OCI-LY7 (cell line): ENCODE results near the gene RPL13. TPM values are rescaled to one million over a fixed set of nuclear protein-coding genes. Genes with fewer than 3 reads are reported as not detected.

Source experiments
- BruUV-seq: library from RNA; stranded (reverse); fragments of 400-500 nt; replicated peaks from 2 replicates; lab custom pipeline; 2021; lab: Mats Ljungman, UMichigan
- CTCF ChIA-PET: fragments of 300-600 bp; sonication (Branson Sonifier 250); formaldehyde crosslinking; loops from one replicate; lab custom pipeline; 2022; ENCODE audit warnings: antibody characterized with exemption; ENCODE audit not compliant: unreplicated experiment; lab: Charles Lee
- POLR2A ChIA-PET: fragments of 300-600 bp; sonication (Branson Sonifier 250); formaldehyde crosslinking; loops from one replicate; lab custom pipeline; 2022; ENCODE audit warnings: antibody characterized with exemption; lab: Charles Lee
- DNase-seq: peaks from one replicate; pipeline ENCODE4 v3.0.0-alpha.2; 2015; ENCODE audit warnings: low spot score
- H2AFZ ChIP-seq: fragments of 200-600 bp; sonication (generic), shearing (Covaris generic); 2 replicates; pipeline ENCODE4 v1.6.1; 2014; ENCODE audit warnings: mild to moderate bottlenecking, antibody characterized with exemption, low read length, moderate library complexity
- H3K27ac ChIP-seq: fragments of 200-600 bp; sonication (generic); 2 replicates; pipeline ENCODE4 v1.5.1; 2014; ENCODE audit warnings: mixed run types, low read depth, mild to moderate bottlenecking, moderate library complexity, low read length, inconsistent platforms; ENCODE audit not compliant: poor library complexity, severe bottlenecking
- H3K36me3 ChIP-seq: fragments of 200-600 bp; sonication (generic); 2 replicates; pipeline ENCODE4 v1.6.1; 2014; ENCODE audit warnings: mild to moderate bottlenecking, antibody characterized with exemption, low read length, moderate library complexity, mixed read lengths; ENCODE audit not compliant: insufficient read depth
- H3K4me1 ChIP-seq: fragments of 200-600 bp; sonication (generic); 2 replicates; pipeline ENCODE4 v1.5.1; 2014; ENCODE audit warnings: mild to moderate bottlenecking, low read length; ENCODE audit not compliant: insufficient read depth, poor library complexity, severe bottlenecking
- H3K4me2 ChIP-seq: fragments of 200-600 bp; sonication (generic); 2 replicates; pipeline ENCODE4 v1.6.1; 2014; ENCODE audit warnings: mild to moderate bottlenecking, low read length
- H3K4me3 ChIP-seq: fragments of 200-600 bp; sonication (generic); 2 replicates; pipeline ENCODE4 v1.5.1; 2014; ENCODE audit warnings: mild to moderate bottlenecking, low read depth, low read length; ENCODE audit not compliant: poor library complexity, severe bottlenecking
- H3K79me2 ChIP-seq: fragments of 200-600 bp; sonication (generic); 2 replicates; pipeline ENCODE4 v1.6.1; 2016; ENCODE audit warnings: low read depth, mild to moderate bottlenecking, low read length, moderate library complexity, mixed read lengths; ENCODE audit not compliant: insufficient read depth
- H3K9me2 ChIP-seq: fragments of 200-600 bp; sonication (generic); 2 replicates; pipeline ENCODE4 v1.6.1; 2016; ENCODE audit warnings: mild to moderate bottlenecking, low read length, mixed read lengths; ENCODE audit not compliant: insufficient read depth
- H3K9me3 ChIP-seq: fragments of 200-600 bp; sonication (generic); 2 replicates; pipeline ENCODE4 v1.6.1; 2014; ENCODE audit warnings: mild to moderate bottlenecking, mixed run types, low read length, mixed read lengths
- H4K20me1 ChIP-seq: fragments of 200-600 bp; sonication (generic); 2 replicates; pipeline ENCODE4 v1.6.1; 2014; ENCODE audit warnings: mild to moderate bottlenecking, antibody characterized with exemption, low read length, moderate library complexity, mixed read lengths; ENCODE audit not compliant: insufficient read depth
- CTCF ChIP-seq: fragments of 200-600 bp; sonication (generic); conservative IDR thresholded peaks from 2 replicates; pipeline ENCODE4 v1.5.1; 2014; ENCODE audit warnings: mild to moderate bottlenecking, antibody characterized with exemption, low read length, moderate library complexity, mixed read lengths
- EZH2phosphoT487 ChIP-seq: fragments of 200-600 bp; sonication (generic); IDR thresholded peaks from 2 replicates; pipeline ENCODE4 v1.6.1; 2018; ENCODE audit warnings: low read depth, borderline replicate concordance, mild to moderate bottlenecking, mixed run types, antibody characterized with exemption, low read length, moderate library complexity, mixed read lengths
- intact Hi-C: fragments of 100-400 bp; cut with micrococcal nuclease; formaldehyde crosslinking; loops from one replicate; pipeline ENCODE4 v1.10.0; 2022; ENCODE audit not compliant: unreplicated experiment
- total RNA-seq, 2 experiments: library from RNA; depleted of rRNA in 1 of 2; stranded (reverse); fragments of >200 nt in 1 of 2; shearing (Covaris generic) in 1 of 2; gene quantifications; 2 replicates each; pipeline ENCODE4 v1.2.3, GENCODE V29; 2014 to 2022

The RPL13 gene
- total RNA-seq, 2 experiments from 2014 or later, result 2,928 to 9,791 TPM

DNA sequence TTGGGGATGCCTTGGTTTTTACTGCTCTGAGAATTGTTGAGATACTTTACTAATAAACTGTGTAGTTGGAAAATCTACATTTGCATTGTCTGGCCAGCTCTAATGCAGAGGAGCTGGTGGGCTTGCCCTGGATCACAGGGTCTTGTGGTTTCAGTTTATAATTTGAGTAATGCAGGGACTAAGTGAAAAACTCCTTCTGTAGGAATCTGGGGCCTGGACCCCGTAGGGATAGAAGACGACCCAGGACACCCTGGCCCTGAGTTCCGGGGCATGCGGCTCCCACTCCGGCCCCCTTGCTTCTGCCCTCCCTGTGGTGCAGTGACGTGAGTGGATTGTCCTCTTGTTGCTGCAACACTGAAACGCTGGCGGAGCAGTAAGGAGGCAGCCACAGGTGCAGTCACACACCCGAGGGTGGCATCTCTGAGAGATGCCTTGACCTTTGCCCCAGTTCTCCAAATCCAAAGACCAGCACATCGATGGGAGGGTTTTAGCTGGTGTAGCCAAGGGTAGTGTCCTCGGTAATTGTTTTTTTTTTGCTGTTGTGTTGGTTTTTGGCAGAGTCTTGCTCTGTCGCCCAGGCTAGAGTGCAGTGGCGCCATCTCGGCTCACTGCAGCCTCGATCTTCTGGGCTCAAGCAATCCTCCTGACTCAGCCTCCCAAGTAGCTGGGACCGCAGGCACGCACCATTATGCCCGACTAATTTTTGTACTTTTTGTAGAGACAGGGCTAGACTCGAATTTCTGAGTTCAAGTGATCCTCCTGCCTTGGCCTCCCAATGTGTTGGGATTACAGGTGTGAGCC lies 2.6 kb upstream of the RPL13 start:
- H2AFZ ChIP-seq, result no peak overlapping the region
- peaks cover 59% of the 10 kb centered on the region for H3K36me3 ChIP-seq
- no peaks in the 10 kb centered on the region for H3K9me3 ChIP-seq
- DNase-seq, result no peak
- H3K79me2 ChIP-seq, result peaks cover 24% of the 10 kb centered on the region
- H3K4me3 ChIP-seq, result no peak overlapping the region
- H3K27ac ChIP-seq, result no peak overlapping the region
- TF ChIP-seq CTCF (peak; percentile 28; the same call in 1 of the 2 replicates), EZH2phosphoT487 (no peak)
- H4K20me1 ChIP-seq, result peaks cover 16% of the 10 kb centered on the region
- no peaks in the 10 kb centered on the region for H3K9me2 ChIP-seq
- POLR2A ChIA-PET, result no interaction called here
- intact Hi-C loops, result loop anchor here (1.0 kb wide), 1 partner anchor 225 kb away; no protein-coding TSS in a partner anchor
- H3K4me1 ChIP-seq, result peaks cover 17% of the 10 kb centered on the region
- CTCF ChIA-PET, result no interaction called here
- no peak overlapping the region for H3K4me2 ChIP-seq
- BruUV-seq, result no TSS peak

- BruUV-seq, result no TSS peak
- Histone ChIP-seq H4K20me1 (peaks cover 33% of the 10 kb centered on the region), H3K4me3 (peak overlapping the region; percentile 98), H3K9me2 (no peaks in the 10 kb centered on the region), H3K4me1 (peaks cover 51% of the 10 kb centered on the region), H3K27ac (peak overlapping the region; percentile 67), H3K4me2 (peak overlapping the region; percentile 85), H3K36me3 (peaks cover 61% of the 10 kb centered on the region), H2AFZ (no peak overlapping the region), H3K79me2 (peaks cover 36% of the 10 kb centered on the region), H3K9me3 (no peaks in the 10 kb centered on the region)
- TF ChIP-seq EZH2phosphoT487, result no peak
- 0 out of 2 replicates have a peak, but pooled peaks have one; percentile 35 for TF ChIP-seq CTCF
- no peak for DNase-seq
- ChIA-PET POLR2A (no interaction called here), CTCF (no interaction called here)
- intact Hi-C loops, result loop anchor here (5.0 kb wide), 2 partner anchors 74 to 96 kb away; partner anchors contain the start of genes CHMP1A and SPATA33
Measured at GRCh38 chr16:89561142-89561883, 831 bp downstream of the RPL13 start.
